CD1c-positive myeloid dendritic cell (primary cell): Measurements from ENCODE around the gene ELMO1.
A peak's percentile ranks its signal among the peaks of the same experiment; 100 is the strongest.

Experiments used
- DNase-seq: peaks from one replicate; pipeline ENCODE4 v3.0.0-alpha.2; 2016; ENCODE audit errors: extremely low spot score

Gene ELMO1

GRCh38 chr7:37100735-37101331 lies 347.8 kb downstream of the ELMO1 start:
- DNase-seq, result peak; percentile 15

- no peak for DNase-seq
Measured at GRCh38 chr7:37098762-37099161, 349.9 kb downstream of the ELMO1 start.

GRCh38 chr7:37097983-37098382 lies 350.7 kb downstream of the ELMO1 start:
- no peak for DNase-seq

- no peak for DNase-seq
Measured at GRCh38 chr7:37097276-37097675, 351.4 kb downstream of the ELMO1 start.

- DNase-seq, result no peak
Measured at GRCh38 chr7:37096341-37096740, 352.3 kb downstream of the ELMO1 start.

GRCh38 chr7:37095122-37095521 lies 353.5 kb downstream of the ELMO1 start:
- DNase-seq, result no peak

- no peak for DNase-seq
Measured at GRCh38 chr7:37093257-37093656, 355.4 kb downstream of the ELMO1 start.

- DNase-seq, result peak; percentile 93
Measured at GRCh38 chr7:37092548-37092947, 356.1 kb downstream of the ELMO1 start.

GRCh38 chr7:37089972-37090371 lies 358.7 kb downstream of the ELMO1 start:
- DNase-seq, result no peak

- no peak for DNase-seq
Measured at GRCh38 chr7:37085600-37085999, 363.1 kb downstream of the ELMO1 start.

GRCh38 chr7:37084303-37084702 lies 364.4 kb downstream of the ELMO1 start:
- DNase-seq, result no peak

GRCh38 chr7:37083311-37084096 lies 365.2 kb downstream of the ELMO1 start:
- no peak for DNase-seq

GRCh38 chr7:37081436-37081835 lies 367.2 kb downstream of the ELMO1 start:
- DNase-seq, result peak; percentile 10

- DNase-seq, result no peak
Measured at GRCh38 chr7:37079420-37079819, 369.2 kb downstream of the ELMO1 start.

- DNase-seq, result no peak
Measured at GRCh38 chr7:37076668-37077067, 372.0 kb downstream of the ELMO1 start.

- no peak for DNase-seq
Measured at GRCh38 chr7:37074370-37074769, 374.3 kb downstream of the ELMO1 start.

GRCh38 chr7:37071124-37071523 lies 377.5 kb downstream of the ELMO1 start:
- no peak for DNase-seq

GRCh38 chr7:37070471-37070870 lies 378.2 kb downstream of the ELMO1 start:
- no peak for DNase-seq

- no peak for DNase-seq
Measured at GRCh38 chr7:37070031-37070430, 378.6 kb downstream of the ELMO1 start.

GRCh38 chr7:37069336-37069735 lies 379.3 kb downstream of the ELMO1 start:
- no peak for DNase-seq

GRCh38 chr7:37068902-37069301 lies 379.8 kb downstream of the ELMO1 start:
- no peak for DNase-seq

- no peak for DNase-seq
Measured at GRCh38 chr7:37068038-37068437, 380.6 kb downstream of the ELMO1 start.

- DNase-seq, result peak; percentile 4
Measured at GRCh38 chr7:37065779-37066271, 382.8 kb downstream of the ELMO1 start.

- DNase-seq, result no peak
Measured at GRCh38 chr7:37062560-37062859, 386.2 kb downstream of the ELMO1 start.
